Ammon's horn (tissue), 1 donor: ENCODE data around the gene SMAD6.

ENCODE experiments used
- DNase-seq: peaks from one replicate; pipeline ENCODE4 v3.0.0-alpha.2; 2016; ENCODE audit warnings: low spot score

The SMAD6 gene

DNA sequence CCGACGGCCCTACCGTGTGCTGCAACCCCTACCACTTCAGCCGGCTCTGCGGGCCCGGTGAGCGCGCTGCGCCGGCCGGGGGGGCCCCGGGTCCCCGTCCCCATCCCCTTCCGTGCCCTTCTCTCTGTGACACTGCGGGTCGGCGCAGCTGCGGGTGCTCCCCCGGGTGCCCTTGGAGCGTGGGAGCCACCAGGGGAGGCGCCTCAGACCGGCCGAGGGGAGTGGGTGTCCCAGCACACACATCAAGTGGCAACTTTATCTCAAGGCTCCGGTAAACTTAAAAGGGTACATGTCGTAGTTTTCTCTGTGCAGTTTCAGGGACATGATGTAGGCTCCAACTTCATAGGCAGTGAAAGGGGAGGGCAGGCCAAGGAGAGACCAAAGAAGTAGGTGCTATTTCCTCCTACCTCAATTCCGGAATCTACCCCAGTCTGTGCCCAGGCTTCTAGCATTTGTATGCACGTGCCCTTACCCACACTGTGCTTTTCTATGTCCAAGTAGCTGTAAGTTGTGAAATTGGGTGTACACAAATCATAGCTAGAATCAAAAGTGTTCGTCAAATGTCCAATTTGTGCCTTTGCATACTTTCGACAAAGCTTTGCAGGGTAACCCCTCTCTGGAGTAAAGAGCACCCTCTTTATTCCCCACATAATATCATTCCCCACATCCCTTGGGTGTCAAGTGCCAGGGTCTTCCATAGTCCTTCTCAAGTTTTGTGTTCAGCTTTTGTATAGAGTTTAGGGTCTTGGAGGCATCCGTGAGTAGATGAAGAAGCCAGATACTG lies 2.2 kb downstream of the SMAD6 start:
- DNase-seq: no peak

DNA sequence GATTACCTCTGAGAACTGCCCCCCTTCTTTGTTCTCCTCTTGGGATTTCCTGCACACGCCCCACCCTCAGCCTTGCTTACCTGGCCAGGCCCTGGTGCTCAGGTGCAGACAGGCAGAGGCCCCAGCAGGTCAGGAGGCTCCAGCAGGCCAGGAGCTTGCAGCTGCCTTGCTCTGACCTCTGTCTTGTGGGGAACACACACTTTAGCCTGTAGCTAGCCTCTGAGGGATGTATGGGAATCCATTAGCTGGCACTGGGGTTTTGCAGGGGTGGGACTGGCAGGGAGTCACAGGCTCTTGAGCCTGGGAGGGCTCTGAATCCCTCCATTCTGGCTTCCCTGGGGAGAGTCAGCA lies 2.7 kb downstream of the SMAD6 start:
- no peak for DNase-seq

DNA sequence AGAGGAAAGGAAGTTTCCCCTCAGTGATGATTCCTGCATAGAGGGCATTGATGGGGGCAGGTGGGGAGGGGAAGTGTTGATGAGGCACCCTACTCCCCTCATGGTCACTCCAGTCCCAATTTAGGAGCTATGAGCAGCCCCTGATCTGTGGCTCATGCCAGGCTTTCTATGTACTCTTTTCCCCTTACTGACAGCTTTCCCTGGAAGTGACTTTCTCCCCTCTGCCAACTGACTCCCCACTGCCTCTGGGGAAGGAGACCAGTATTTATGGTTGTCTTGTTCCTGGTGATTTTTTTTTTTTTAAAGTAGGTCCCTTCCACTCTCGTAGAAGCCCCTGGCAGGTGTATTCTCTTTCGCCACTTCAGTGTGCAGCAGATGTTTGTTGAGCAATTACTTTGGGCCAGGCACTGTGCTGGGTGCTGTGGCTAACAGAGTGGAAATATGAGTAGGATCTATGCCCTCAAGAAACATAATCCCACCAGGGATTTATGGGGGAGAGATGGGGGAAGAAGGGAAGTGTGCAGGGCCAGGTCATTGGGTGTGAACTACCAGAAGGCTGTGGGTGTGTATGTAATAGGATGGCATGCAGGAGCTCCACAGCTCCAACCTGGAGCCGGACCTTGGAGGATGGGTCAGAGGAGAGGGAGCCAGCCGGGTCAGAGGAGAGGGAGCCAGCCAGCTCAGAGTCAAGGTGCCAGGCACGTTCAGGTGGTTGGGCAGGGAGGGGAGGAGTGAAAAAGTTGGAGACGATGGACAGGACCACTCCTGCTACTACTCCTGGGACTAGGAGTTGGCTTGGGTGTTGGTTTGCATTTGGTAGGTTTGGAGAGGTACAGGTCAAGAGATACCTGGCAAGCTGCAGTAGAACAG lies 3.5 kb downstream of the SMAD6 start:
- no peak for DNase-seq

DNA sequence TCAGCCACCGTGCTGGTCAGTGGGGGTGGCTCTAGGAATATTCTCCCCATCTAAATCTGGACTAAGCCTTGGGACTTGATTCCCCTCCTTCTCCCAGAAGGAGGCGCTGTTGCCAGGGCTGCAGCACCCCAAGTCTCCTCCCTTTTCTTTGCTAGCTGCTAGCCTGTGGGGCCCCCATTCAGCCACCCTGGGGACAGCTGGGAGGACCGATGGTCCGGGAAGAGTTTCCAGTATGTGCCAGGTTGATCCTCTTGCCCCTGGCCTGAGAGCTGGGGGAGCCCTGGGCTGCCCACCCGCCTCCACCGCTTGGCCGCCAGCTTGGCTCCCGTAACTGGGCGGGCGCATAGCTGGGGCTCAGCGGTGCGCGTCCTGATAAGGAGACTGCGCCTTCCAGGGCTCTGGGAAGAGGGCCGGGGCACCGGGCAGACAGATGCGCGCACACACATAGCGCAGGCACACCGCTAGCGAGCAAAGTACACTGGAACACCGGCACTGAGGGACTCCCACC lies 4.2 kb downstream of the SMAD6 start:
- DNase-seq: no peak

DNA sequence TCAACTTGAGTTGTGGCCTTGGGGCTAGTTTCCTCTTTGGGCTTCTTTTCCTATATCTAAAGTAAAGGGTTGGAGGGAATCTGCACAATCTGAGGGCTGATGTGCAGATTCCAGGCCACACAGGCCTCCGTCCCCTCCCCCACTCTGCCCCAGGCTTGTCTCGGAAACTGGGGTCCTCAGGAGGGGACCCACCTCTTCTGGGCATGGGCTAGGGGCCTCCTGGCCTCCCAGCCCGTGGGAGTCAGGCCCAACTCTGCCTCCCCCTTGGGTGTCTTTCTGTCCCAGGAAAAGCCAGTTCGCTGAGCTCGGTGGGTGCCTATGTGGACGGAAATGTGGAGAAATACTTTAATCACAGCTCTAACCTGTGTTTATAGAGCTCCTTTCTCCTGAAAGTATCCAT lies 4.8 kb downstream of the SMAD6 start:
- DNase-seq: no peak

DNA sequence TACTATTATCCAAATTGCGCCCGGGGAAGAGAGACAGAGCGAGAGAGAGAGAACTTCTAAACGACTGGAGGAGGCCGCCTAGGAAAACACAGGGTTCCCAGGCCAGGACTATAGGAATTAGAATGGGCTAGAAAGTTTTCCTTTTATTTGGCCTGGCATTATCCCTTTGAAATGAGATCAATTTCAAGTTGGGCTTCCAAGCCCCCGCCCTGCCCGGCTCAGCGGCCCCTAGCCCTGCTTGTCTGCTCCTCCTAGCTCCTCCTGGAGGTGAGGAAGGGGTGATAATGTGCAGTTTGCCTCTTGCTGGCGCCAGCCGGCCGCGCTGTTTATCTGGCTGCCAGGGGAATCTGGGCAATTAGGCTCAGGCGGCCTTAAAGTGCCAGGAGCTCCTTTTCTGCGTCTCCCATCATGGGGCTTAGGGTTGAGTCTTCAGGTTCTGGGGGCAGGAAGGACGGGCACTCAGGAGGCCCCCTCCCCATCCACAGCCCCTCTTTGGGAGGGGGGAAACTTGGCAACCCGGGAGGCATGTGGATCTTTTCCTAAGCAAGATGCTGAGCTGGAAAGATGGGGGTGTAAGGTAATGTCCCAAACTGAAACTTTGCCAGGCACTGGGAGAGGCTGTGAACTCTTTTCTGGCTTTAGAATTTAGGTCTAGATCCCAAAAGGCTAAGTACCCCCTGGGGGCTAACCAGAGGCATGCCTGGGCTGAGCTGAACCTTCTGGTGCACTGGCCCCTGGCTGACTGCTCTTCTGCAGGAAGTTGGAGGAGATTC lies 5.5 kb downstream of the SMAD6 start:
- DNase-seq: no peak

DNA sequence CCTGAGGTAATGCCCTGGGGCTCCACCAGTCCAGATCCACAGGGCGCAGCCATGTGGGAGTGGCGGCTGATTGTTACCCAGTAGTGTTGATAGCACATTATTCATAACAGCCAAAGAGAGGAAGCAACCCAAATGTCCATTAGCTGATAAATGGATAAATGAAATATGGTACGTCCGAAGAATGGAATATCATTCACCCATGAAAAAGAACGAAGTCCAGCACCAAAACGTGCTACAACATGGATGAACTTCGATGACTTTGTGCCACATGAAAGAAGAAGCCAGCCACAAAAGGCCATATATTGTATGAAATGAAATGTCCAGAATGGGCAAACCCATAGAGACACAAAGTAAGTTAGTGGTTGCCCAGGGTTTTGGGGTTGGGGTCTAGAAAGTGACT lies 6.4 kb downstream of the SMAD6 start:
- DNase-seq: no peak

DNA sequence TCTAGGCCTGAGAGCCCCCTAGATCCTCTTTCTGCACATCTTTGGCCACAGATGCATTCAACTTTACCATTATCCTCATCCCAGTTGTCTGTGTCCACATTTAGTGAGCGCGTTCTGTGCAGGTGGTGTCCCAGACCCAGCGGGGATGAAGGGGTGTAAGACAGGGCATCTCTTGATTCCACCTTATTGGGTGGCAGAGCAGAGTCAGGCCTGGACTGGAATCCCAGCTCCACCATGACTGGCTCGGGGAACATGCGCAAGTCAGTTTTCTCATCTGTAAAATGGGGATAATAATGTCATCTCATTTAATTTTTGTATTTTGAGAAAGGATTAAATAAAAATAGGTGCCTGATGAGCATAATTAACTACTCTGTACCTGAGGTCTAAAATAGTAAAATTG lies 7.8 kb downstream of the SMAD6 start:
- DNase-seq: no peak

DNA sequence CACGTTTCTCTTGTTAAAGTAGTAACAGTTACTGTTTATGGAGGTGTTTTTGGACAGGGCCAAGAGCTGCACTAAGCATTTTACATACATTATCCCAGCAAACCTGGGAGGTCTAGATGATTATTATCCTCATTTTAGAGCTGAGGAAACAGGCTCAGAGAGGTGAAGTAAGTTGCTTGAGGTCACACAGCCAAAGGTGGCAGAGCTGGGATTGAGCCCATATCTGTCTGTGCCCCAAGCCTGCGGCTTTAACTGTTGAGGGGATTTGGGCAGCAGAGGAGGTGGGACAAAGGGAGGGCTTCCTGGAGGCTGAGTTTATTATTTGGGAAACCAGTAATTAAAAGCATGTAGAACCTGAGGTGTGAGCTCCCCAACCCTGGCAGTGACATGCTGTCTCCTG lies 9.2 kb downstream of the SMAD6 start:
- DNase-seq: no peak

DNA sequence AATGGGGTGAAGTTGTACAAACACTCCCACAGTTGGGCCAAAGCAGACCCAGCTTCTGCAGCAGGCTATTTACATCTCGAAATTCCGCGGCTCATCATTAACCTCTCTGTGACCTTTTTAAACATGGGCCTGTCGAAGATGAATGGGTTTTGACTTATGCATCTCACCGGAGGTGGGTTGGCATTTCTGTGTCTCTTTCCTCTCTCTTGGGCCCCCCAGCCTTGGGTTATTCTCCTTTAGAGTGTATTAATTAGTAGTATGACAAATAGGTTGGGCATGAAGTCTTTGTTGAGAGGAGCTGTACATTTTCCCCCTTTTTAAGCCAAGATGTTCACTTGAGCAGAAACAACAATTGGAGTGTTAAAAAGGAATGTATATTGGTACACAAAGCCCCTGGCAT lies 9.8 kb downstream of the SMAD6 start:
- no peak for DNase-seq

DNA sequence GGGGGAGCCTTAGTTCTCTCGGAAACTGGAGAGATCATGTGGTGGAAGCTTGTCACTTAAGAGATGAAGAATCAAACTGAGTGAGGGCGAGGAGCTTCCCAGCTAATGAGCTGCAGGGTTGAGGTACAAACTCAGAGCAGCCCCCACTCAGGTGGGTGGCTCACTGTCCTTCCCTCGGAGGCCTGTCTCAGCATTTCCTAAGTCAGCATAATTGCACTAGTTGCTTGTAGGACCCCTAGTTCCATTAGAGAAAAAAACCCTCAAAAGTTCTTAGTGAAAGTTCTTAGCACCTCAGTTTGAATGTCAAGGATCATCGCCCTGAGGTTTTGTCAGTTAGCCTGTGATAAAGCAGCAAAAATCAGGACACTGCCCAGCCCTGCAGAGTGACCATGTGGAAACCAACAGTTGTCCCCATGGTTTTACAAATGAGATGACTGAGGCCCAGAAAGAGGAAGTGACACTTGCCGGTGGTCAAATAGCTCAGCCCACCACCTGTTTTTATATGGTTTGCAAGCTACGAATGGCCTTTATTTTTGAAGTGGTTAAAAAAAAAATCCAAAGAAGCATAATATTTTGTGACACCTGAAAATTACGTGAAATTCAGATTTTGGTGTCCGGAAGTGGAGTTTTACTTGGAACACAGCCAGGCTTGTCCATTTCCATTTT lies 11.9 kb downstream of the SMAD6 start:
- DNase-seq: no peak

DNA sequence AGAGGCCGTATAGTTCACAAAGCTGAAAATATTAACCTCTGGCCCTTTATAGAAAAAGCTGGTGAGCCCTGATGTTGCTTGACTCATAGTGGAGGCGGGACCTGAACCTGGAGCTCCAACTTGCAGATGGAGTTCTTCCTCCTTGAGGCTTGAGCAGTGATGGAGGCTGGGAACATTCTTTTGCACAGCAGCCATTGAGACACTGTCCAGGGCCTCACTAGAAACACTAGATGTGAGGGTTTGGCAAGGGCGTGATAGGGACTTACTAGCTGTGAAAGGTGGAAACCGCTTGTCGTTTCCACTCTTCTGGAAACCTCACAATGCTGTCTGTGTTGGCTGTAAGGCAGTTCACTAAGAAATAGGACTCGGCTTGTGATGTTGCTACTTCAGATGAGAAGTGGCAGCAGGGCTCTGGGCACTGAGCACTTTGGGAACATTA lies 12.5 kb downstream of the SMAD6 start:
- DNase-seq: no peak

DNA sequence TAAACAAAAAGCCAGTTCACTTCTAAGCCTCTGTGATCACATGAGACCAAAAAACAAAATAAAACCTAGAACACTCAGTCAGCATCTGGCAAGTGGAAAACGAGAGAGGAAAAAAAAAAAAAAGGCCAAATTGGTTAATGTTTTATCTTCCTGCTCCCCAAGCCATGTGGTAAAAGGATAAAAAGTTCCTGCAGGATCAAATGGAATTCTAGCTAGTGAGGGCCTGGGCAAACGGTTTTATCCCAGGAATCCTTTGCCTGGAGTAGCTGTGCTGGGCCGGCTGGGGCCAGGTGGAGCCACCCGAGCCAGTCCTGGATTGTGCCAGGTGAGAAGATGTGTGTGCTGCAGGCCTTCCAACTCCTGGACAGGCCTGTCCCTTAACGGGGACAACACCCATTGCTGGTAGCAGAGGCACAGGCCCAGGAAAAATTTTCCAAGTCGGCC lies 13.2 kb downstream of the SMAD6 start:
- DNase-seq: no peak

DNA sequence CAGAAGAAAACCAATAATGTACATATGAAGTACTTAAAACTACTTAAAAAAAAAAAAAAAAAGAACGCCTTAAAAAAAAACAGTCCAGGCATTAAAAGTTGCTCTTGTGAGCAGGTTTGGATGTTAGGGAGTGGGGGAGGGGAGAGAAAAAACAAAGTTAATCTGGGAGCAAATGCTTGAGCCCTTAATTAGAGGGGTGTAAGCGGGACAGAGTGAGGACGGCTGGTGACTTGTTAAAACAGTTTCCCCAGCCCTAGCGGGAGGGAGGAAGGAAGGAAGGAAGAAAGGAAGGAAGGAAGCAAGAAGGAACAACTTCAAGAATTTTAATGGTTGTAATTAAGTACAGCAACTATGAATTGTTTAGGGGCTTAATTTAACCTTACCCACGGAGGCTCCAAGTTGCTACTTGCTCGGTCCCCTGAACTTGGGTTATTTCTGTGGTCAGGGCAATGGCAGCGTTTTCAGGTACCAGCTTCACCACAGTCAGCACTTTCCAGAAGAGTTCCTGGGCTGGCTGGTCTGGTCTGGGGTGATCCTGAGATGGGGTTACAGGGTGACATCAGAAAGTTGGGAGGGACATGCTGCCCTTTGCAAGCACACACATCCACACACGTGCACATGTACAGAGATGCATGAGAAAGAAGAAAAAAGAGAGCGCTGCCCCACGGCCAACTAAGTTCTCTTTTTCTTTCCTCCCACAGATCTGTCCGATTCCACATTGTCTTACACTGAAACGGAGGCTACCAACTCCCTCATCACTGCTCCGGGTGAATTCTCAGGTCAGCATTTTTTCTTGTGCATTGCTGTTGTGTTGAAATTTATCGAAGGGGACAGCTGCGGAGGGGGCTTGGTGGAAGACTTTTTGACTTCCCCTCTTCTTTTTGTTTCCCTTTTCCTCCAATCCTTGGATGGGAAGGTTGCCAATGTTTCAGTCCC lies 14.0 kb downstream of the SMAD6 start:
- DNase-seq: no peak

DNA sequence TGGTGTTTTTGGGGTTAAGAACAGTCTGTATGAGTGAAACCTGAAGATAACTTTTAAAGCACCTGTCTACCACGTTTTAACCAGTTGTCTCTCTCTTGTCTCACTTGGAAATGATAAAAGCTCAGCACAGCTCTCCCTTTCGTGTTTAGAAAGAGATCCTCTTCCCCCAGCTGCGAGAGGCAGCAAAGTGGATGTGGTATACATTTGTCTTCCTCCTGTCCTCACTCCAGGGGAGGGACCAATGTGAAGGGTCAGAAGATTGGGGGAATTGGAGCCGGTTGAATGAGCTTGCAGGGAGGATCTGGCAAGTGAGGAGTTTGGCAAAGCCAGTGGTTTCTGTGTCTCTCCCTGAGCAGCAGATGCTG lies 14.6 kb downstream of the SMAD6 start:
- no peak for DNase-seq

DNA sequence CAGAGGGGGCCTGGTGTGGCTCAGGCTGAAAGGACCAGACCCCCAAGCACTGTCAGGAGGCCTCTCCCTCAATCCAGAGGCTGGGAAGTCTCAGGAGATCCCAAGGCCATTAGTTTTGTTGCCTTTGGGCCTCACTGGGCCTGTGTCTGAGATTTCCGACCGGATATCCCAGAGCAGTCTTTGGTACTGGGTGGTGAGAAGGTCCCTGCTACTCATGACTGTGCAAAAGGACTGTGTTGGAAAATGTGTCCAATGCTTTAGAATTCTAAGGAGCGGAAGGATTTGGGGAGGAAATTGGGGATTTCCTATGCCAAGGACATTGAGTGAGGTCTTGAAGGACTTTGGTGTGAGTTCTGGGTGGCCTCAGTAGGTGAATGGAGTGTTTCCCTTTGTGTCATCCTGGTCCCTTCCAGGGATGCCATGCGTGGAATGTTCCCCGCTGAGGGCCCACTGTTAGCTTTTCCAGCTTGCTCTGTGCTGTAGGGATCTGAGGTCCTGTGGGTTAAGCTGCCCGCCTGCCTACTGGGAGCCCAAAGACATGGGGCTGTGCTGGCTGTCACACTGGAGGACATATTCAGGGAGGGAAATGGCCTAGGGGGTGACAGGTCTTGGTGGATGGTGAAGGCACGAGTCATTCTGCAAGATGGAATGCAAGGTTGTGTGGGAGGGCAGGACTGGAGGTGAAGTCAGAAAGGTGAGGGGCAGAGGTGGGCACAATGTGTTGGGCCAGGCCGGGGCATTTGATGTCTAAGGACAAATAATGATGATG lies 16.4 kb downstream of the SMAD6 start:
- no peak for DNase-seq

DNA sequence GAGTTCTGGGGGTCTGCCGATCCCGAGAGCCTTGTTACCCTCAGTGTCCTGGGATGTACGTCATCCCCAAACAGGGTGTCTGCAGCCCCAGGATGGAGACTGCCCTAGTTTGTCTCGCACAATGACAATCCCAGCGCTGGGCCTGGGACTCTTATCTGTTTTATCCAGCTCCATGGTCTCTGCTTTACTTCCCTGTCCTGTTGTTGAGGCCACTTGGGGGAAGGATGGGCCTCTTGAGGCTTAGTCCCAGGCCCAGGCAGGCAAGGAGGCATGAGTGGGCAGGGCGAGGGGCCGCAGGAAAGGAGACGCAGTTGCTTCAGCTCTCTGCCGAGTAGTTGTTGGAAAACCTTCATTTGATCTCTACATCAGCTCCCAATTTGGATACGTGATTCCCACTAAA lies 17.4 kb downstream of the SMAD6 start:
- DNase-seq: no peak

DNA sequence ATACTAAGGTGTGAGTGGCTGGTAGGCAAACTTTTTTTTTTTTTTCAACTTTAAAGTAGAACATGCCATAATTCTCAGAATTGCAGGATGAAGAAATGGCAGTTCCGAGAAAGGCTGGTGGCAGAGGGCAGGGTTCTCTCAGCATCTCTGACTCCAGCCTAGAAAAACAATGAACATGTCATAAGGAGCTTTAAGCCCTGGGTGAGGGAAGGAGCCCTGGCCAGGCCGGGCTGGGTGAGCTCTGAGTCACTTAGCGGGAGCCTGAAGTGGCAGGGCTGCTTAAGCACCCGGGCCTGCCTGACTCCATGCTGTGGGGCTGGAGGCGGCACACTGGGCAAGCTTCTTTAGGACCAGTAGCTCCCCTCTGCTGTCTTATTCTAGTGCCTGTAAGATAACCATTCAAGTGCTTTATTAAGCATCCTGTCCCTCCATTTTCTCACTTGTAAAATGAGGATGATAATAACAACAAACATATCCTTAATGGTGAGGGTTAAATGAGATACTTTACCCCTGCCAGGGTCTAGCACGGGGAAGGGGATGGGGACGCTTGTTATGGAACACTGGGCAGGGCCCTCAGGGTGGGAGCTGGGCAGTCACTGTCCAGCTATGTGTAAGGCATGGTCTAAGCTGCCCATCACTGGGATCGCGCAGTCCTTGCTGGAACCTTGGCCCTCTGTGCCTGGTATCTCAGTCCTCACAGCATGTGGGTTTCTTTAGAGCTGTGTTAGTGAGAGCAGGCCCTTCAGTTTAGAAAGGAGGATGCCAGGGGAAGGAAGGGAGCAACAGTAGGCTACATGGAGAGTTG lies 18.4 kb downstream of the SMAD6 start:
- no peak for DNase-seq

DNA sequence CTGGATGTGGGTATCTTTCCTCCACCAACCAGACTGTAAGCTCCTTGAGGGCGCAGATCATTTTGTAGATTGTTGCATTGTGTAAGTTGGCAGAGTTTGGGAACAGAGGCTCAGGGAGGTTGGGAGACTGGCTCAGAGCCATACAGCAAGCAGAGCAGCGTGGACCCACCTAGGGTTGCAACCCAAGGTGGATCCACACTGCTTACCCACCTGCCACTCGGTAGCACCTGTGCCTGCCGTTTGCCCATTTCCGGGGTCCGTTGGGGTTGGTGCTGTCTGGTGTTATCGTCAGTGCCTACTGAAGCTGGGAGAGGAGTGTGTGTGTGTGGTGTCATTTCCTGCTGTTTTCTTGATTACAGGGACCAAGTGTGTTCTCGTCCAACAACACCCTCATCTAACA lies 19.0 kb downstream of the SMAD6 start:
- DNase-seq: no peak
